GM23338 (cell line): ENCODE measurements around the gene SLC19A1. TPM values are rescaled to one million over a fixed set of nuclear protein-coding genes. Genes with fewer than 3 reads are reported as not detected.

Experiments used
- ATAC-seq: fragments of 200-7000 bp; cut with Tn5 transposase; 3 replicates; pipeline ENCODE4 v1.9.1; 2020
- DNase-seq: peaks from one replicate; pipeline ENCODE4 v3.0.0-alpha.2; 2015; ENCODE audit warnings: low spot score
- H2AFZ ChIP-seq: fragments of 200-600 bp; sonication (generic); 2 replicates; pipeline ENCODE4 v1.8.0; 2016; ENCODE audit warnings: antibody characterized with exemption, mild to moderate bottlenecking, moderate library complexity
- H3F3A ChIP-seq: fragments of 200-600 bp; sonication (generic); replicated peaks from 2 replicates; pipeline ENCODE4 v1.8.0; 2017; ENCODE audit warnings: antibody characterized with exemption, mixed run types, low read depth
- H3K27ac ChIP-seq: fragments of 200-600 bp; sonication (generic); 2 replicates; pipeline ENCODE4 v1.6.1; 2016; ENCODE audit warnings: low read depth
- H3K27me3 ChIP-seq: fragments of 200-600 bp; sonication (generic); 2 replicates; pipeline ENCODE4 v1.8.0; 2016; ENCODE audit warnings: mild to moderate bottlenecking, mixed run types, moderate library complexity; ENCODE audit not compliant: insufficient read depth
- H3K36me3 ChIP-seq: fragments of 200-600 bp; sonication (generic); 2 replicates; pipeline ENCODE4 v1.8.0; 2016; ENCODE audit warnings: mild to moderate bottlenecking; ENCODE audit not compliant: insufficient read depth
- H3K4me1 ChIP-seq: fragments of 200-600 bp; sonication (generic); 2 replicates; pipeline ENCODE4 v1.8.0; 2016; ENCODE audit warnings: mild to moderate bottlenecking, moderate library complexity; ENCODE audit not compliant: insufficient read depth
- H3K4me2 ChIP-seq: fragments of 200-600 bp; sonication (generic); 2 replicates; pipeline ENCODE4 v1.7.1; 2017; ENCODE audit warnings: mixed run types
- H3K4me3 ChIP-seq: fragments of 200-600 bp; sonication (generic); 2 replicates; pipeline ENCODE4 v1.6.1; 2016; ENCODE audit warnings: mixed run types
- H3K79me2 ChIP-seq: fragments of 200-600 bp; sonication (generic); replicated peaks from 2 replicates; pipeline ENCODE4 v1.8.0; 2017; ENCODE audit warnings: mild to moderate bottlenecking; ENCODE audit not compliant: insufficient read depth
- H3K9me2 ChIP-seq: fragments of 200-600 bp; sonication (generic); 2 replicates; pipeline ENCODE4 v1.8.0; 2017; ENCODE audit not compliant: insufficient read depth
- H4K20me1 ChIP-seq: fragments of 200-600 bp; sonication (generic); replicated peaks from 2 replicates; pipeline ENCODE4 v1.8.0; 2017; ENCODE audit warnings: mild to moderate bottlenecking; ENCODE audit not compliant: insufficient read depth
- H3K27ac Mint-ChIP-seq: 2 replicates; pipeline ENCODE4 v1.8.0; 2020; ENCODE audit warnings: inconsistent platforms, mild to moderate bottlenecking, moderate library complexity, mixed read lengths
- H3K27me3 Mint-ChIP-seq: 3 replicates; pipeline ENCODE4 v1.8.0; 2022; ENCODE audit warnings: low read depth, mild to moderate bottlenecking, moderate library complexity, mixed read lengths, inconsistent platforms; ENCODE audit not compliant: insufficient read depth, poor library complexity
- H3K36me3 Mint-ChIP-seq: 3 replicates; pipeline ENCODE4 v1.8.0; 2021; ENCODE audit warnings: low read depth, mild to moderate bottlenecking, inconsistent platforms, moderate library complexity, mixed read lengths
- H3K4me1 Mint-ChIP-seq: 3 replicates; pipeline ENCODE4 v1.8.0; 2020; ENCODE audit warnings: mild to moderate bottlenecking, inconsistent platforms, mixed read lengths
- H3K4me3 Mint-ChIP-seq: 3 replicates; pipeline ENCODE4 v1.8.0; 2021; ENCODE audit warnings: moderate library complexity, mild to moderate bottlenecking, inconsistent platforms, mixed read lengths
- H3K9me3 Mint-ChIP-seq: 3 replicates; pipeline ENCODE4 v1.8.0; 2020; ENCODE audit warnings: moderate library complexity, mild to moderate bottlenecking, inconsistent platforms, mixed read lengths
- CREB1 ChIP-seq: fragments of 250-450 bp; sonication (Bioruptor Pico); IDR thresholded peaks from 2 replicates; pipeline ENCODE4 v1.5.0; 2020; ENCODE audit warnings: low read depth, mild to moderate bottlenecking, moderate library complexity
- CTCF ChIP-seq, 2 experiments: fragments of 200-600 bp in 1 of 2; sonication (generic) in 1 of 2; conservative IDR thresholded peaks; 2 replicates each; pipeline versions ENCODE4 v1.5.1 to v1.6.1; 2016 to 2017; ENCODE audit warnings: antibody characterized with exemption in 2 of 2, low read depth in 2 of 2, mild to moderate bottlenecking in 2 of 2, moderate library complexity in 1 of 2
- ETS1 ChIP-seq: IDR thresholded peaks from 2 replicates; pipeline ENCODE4 v1.6.1; 2016; ENCODE audit warnings: antibody characterized with exemption
- EZH2 ChIP-seq: fragments of 200-600 bp; sonication (generic); IDR thresholded peaks from one replicate; pipeline ENCODE4 v1.8.0; 2017; ENCODE audit warnings: antibody characterized with exemption, mild to moderate bottlenecking, low read depth; ENCODE audit not compliant: unreplicated experiment
- EZH2phosphoT487 ChIP-seq: fragments of 200-600 bp; sonication (generic); IDR thresholded peaks from one replicate; pipeline ENCODE4 v1.8.1; 2018; ENCODE audit warnings: antibody characterized with exemption; ENCODE audit not compliant: unreplicated experiment
- JUNB ChIP-seq: IDR thresholded peaks from one replicate; pipeline ENCODE4 v1.6.1; 2016; ENCODE audit warnings: antibody characterized with exemption; ENCODE audit not compliant: unreplicated experiment
- NANOG ChIP-seq: IDR thresholded peaks from 2 replicates; pipeline ENCODE4 v1.6.1; 2016; ENCODE audit warnings: antibody characterized with exemption, borderline replicate concordance
- POLR2AphosphoS5 ChIP-seq: IDR thresholded peaks from 2 replicates; pipeline ENCODE4 v1.6.1; 2016; ENCODE audit warnings: antibody characterized with exemption, low read depth
- REST ChIP-seq: IDR thresholded peaks from one replicate; pipeline ENCODE4 v1.6.1; 2018; ENCODE audit warnings: antibody characterized with exemption; ENCODE audit not compliant: unreplicated experiment
- STAT1 ChIP-seq: IDR thresholded peaks from one replicate; pipeline ENCODE4 v1.6.1; 2016; ENCODE audit warnings: antibody characterized with exemption; ENCODE audit not compliant: unreplicated experiment
- ZNF114 ChIP-seq: fragments of 250-450 bp; sonication (Bioruptor Pico); IDR thresholded peaks from 2 replicates; pipeline ENCODE4 v1.5.0; 2020; ENCODE audit warnings: mild to moderate bottlenecking, moderate library complexity
- ZNF331 ChIP-seq: fragments of 250-450 bp; sonication (Bioruptor Pico); IDR thresholded peaks from 2 replicates; pipeline ENCODE4 v1.5.0; 2020; ENCODE audit warnings: low read depth, mild to moderate bottlenecking, moderate library complexity
- ZNF462 ChIP-seq: fragments of 250-450 bp; sonication (Bioruptor Pico); IDR thresholded peaks from 2 replicates; pipeline ENCODE4 v1.5.0; 2020; ENCODE audit warnings: mild to moderate bottlenecking, moderate library complexity
- polyA plus RNA-seq: library from polyadenylated mRNA; unstranded; fragments of >200 nt; fragmentation: Nextera tagmentation; extraction: Ambion mirVana; gene quantifications from 2 replicates; pipeline ENCODE4 v1.2.1, GENCODE V29; 2016
- total RNA-seq: library from RNA; depleted of rRNA; stranded (reverse); fragments of >200 nt; shearing (Covaris generic); gene quantifications from 2 replicates; pipeline ENCODE4 v1.2.3, GENCODE V29; 2014

The SLC19A1 gene
- total and polyA plus RNA-seq, 2 experiments from 2014 or later = 31.2 to 33.0 TPM

- Mint-ChIP-seq H3K4me3 (no peak overlapping the region), H3K4me1 (no peaks in the 10 kb centered on the region), H3K9me3 (no peaks in the 10 kb centered on the region; the same call in 2 of the 3 replicates), H3K36me3 (peaks cover 63% of the 10 kb centered on the region), H3K27ac (no peak overlapping the region), H3K27me3 (peaks cover 10% of the 10 kb centered on the region)
- no peaks in the 10 kb centered on the region for H3K9me2 ChIP-seq
- TF ChIP-seq NANOG (no peak), ETS1 (no peak), JUNB (no peak), ZNF114 (CRISPR knock-in tag) (no peak), STAT1 (no peak), POLR2AphosphoS5 (no peak), CTCF (conservative IDR thresholded peaks at IDR 0.05; ENCODE audit: low read depth in 2 of 2) (no peak), CREB1 (CRISPR knock-in tag) (no peak), ZNF331 (no peak), REST (no peak), EZH2phosphoT487 (no peak), ZNF462 (CRISPR knock-in tag) (no peak), EZH2 (no peak)
- H3K27me3 ChIP-seq = no peaks in the 10 kb centered on the region
- H3K79me2 ChIP-seq = no peaks in the 10 kb centered on the region
- no peaks in the 10 kb centered on the region for H3K4me1 ChIP-seq
- H3K36me3 ChIP-seq = peaks cover 9% of the 10 kb centered on the region; the same call in 1 of the 2 replicates
- 0 out of 2 replicates have a peak, but pooled peaks cover 5% of the 10 kb centered on the region for H3F3A ChIP-seq
- H3K27ac ChIP-seq = no peak overlapping the region
- no peaks in the 10 kb centered on the region; the same call in 1 of the 2 replicates for H4K20me1 ChIP-seq
- DNase-seq (no peak), ATAC-seq (no peak)
- no peak overlapping the region for H3K4me3 ChIP-seq
- H2AFZ ChIP-seq = no peak overlapping the region
- H3K4me2 ChIP-seq = no peak overlapping the region
These were observed 44.2 kb downstream of the SLC19A1 start for GRCh38 chr21:45497846-45498645.
